HG02852 (cell line): Measurements from ENCODE around the gene MPL.

Source experiments
- ATAC-seq: cut with Tn5 transposase; IDR thresholded peaks from one replicate; pipeline ENCODE4 v1.9.1; 2021; ENCODE audit warnings: mild to moderate bottlenecking, moderate library complexity; ENCODE audit not compliant: unreplicated experiment

The MPL gene

DNA sequence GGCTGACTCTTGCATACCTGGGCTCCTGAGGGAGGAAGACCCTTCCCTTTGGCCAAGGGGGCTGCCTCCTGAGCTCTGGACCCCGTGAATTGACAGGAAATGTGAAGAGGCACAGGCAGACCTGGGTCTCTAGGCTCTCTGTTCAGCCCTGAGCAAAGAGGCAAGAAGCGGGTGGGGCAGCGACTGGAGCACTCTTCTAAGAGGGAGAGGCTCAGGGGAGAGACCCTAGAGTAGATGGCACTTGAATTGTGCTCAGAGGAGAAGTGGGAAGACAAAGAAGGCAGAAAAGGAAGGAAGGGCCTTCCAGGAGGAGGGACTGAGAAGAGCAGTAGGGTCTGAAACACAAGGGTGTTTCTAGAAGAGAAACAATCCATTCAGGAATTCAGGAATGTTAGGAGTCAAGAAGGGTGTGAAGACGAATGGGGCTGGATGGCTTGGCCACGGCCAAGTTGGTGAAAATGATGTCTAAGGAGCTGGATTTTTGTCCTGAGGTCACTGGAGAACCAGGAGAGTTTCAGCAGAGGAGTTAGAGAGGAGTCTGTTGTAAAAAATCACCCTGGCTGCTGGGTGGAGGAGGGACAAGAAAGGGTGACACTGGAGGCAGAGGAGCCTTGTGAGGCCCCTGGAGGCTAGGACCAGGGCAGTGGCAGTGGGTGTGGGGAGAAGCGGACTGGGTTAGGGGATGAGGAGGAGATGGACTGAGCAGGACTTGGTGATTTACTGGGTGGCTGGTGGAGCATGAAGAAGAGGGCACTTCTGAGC lies 31.5 kb upstream of the MPL start:
- no peak for ATAC-seq

DNA sequence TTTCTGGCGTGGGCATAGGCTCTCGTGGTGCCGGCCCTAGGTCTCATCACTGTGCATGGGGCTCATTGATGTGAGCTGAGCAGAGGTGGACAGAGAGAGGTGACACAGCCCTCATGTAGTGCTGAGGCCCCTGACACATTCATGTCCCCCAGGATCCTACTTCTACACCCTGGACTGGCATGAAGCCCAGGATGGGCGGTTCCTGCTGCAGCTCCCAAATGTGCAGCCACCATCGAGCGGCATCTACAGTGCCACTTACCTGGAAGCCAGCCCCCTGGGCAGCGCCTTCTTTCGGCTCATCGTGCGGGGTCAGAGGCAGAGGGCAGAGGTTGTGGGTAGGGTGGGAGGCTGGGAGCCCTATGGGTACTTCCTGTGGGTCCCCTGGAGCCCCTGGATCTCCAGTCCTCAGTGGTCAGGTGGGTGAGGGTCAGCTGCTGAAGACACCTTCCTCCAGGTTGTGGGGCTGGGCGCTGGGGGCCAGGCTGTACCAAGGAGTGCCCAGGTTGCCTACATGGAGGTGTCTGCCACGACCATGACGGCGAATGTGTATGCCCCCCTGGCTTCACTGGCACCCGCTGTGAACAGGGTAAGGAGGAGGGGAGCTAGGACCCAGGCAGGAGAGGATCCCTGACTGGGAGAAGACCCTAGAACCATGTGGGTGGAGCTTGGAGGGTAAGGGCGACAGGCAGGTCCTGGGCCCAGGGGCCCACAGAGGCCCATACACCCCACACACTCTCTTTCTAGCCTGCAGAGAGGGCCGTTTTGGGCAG lies 30.7 kb upstream of the MPL start:
- ATAC-seq, result no peak

DNA sequence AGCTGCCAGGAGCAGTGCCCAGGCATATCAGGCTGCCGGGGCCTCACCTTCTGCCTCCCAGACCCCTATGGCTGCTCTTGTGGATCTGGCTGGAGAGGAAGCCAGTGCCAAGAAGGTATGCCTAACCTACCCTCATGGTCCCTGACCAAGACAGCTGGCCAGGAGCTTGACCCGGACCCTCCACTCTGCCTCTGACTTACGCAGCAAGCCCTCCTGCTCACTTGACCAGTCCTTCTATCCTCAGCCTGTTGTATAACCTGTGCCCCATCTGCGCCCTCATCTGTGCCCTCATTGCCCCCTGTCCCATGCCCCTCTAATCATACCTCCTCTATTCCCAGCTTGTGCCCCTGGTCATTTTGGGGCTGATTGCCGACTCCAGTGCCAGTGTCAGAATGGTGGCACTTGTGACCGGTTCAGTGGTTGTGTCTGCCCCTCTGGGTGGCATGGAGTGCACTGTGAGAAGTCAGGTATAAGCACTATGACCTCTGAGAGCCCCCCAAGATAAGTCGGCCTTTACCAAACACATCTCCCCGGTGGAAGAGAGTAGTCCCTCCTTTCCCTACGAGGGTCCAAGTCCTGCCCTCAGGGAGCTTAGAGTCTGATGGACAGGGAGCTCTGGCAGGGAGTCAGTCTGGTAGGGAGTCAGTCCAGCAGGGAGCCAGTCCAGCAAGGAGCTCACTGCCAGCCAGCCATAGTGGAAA lies 30.0 kb upstream of the MPL start:
- no peak for ATAC-seq

DNA sequence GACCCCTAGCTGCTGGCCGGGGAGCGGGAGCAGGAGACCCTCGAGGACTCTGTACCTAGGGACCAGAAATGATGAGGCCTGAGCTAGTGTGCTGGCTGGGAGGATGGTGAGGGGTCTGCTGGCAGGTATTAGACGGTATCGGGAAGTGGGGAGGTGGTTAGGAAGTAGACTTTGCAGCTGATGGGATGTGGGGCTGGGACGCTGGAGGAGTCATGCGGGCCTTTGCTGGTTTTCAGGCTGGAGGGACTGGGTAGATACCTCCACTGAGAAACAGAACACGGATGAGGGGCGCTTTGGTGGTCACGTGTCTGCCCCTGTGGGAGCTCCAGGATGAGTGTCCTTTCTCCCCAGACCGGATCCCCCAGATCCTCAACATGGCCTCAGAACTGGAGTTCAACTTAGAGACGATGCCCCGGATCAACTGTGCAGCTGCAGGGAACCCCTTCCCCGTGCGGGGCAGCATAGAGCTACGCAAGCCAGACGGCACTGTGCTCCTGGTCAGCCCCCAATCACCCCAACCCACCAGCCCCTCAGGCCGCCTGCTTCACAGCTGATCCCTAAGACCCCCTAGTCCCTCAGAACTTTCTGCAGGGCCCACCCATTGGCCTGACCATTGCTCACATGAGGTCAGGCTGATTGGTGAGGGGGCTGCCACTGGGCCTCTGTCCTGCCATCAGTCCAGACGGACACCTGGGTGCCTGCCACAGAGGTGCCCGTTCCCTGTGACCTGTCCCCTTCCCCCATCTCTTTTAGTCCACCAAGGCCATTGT lies 28.8 kb upstream of the MPL start:
- no peak for ATAC-seq

DNA sequence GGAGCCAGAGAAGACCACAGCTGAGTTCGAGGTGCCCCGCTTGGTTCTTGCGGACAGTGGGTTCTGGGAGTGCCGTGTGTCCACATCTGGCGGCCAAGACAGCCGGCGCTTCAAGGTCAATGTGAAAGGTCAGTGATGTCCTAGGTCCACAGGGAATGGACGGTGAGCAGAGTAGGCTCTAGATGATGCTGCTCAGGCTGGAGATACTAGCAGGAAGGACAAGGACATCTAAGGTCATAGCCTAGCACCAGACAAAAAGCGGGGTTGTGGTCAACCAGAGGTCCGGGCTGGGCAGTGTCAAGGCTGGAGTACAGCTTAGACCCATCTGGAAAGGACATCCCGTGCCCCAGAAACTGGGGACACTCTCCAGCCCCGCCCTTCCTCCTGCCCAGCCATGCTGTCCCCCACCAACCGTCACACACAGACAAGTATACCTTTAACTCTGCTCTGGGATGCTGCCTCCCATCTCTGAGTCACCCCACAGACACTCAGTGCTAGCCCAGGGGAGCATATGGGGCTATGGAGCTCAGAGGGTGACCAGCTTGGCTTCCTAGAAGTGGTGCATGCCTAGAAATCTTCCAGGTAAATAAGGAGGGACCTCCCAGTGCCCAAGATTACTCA lies 28.1 kb upstream of the MPL start:
- ATAC-seq, result no peak

DNA sequence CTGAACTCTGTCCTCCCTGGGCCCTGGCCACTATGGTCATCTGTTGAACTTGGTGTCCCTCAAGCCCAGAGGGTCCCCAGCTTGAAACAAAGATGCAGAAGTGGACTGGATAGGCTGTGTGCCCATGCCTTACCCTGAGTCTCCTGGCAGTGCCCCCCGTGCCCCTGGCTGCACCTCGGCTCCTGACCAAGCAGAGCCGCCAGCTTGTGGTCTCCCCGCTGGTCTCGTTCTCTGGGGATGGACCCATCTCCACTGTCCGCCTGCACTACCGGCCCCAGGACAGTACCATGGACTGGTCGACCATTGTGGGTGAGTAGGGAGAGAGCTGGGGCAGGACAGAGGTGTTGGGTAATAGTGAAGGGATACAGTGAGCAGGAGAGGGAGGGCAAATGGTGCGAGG lies 26.1 kb upstream of the MPL start:
- no peak for ATAC-seq

DNA sequence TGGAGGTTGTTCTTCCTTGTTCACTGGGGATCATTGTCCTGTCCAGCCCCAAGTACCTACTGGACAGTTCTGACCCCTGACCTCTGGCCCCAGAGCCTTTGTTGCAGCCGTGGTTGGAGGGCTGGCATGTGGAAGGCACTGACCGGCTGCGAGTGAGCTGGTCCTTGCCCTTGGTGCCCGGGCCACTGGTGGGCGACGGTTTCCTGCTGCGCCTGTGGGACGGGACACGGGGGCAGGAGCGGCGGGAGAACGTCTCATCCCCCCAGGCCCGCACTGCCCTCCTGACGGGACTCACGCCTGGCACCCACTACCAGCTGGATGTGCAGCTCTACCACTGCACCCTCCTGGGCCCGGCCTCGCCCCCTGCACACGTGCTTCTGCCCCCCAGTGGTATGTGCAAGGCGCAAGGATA lies 25.4 kb upstream of the MPL start:
- no peak for ATAC-seq

DNA sequence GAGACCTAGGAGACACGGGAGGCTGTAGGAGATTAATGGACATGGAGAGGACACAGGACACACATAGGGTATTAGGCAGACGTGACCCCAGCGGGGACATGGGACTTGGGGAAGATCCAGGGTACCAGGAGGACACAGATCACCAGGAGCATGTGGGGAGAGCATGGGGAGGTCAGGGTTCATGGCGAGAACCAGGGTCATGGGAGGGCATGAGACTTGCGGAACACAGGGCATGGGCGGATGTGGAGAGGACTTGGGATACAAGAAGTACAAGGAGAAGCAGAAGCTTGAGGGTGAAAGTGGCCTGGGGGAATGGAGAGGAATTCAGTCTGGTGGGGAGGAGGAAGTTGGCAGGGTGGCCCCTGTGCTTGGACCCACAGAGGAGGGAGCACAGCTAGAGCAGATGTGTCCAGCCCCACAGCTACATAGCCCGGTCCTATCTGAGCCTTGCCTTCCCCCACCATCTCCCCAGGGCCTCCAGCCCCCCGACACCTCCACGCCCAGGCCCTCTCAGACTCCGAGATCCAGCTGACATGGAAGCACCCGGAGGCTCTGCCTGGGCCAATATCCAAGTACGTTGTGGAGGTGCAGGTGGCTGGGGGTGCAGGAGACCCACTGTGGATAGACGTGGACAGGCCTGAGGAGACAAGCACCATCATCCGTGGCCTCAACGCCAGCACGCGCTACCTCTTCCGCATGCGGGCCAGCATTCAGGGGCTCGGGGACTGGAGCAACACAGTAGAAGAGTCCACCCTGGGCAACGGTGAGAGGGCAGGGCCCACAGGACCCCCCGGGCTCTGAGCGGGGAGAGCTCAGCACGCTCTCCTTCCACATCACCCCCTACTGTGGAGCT lies 24.7 kb upstream of the MPL start:
- ATAC-seq, result no peak

DNA sequence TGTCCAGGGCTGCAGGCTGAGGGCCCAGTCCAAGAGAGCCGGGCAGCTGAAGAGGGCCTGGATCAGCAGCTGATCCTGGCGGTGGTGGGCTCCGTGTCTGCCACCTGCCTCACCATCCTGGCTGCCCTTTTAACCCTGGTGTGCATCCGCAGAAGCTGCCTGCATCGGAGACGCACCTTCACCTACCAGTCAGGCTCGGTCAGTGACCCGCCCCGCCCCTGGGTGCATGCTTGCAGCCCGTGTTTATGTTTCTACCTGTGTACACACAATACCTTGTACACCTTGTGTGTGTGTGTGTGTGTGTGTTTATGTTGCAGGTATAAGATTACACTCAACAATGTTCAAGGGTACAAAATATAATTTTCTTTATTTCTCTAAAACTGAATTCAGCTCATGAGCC lies 23.8 kb upstream of the MPL start:
- no peak for ATAC-seq

DNA sequence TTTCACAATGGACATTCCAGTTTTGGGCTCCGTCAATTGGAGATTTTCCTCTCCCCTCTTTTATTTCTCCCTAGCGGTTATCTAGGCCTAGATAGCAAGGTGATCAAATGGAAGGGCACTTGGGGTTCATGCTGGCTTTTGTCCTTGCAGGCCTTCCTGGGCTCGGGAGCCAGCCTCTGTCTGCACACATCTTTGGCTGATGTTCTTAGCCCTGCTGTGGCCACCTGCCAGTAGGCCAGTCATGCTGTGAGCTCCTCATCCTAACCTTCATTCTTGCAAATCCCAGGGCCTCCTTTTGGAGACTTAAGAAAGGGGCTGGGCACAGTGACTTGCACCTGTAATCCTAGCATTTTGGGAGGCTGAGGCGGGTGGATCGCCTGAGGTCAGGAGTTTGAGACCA lies 23.4 kb upstream of the MPL start:
- ATAC-seq, result no peak

DNA sequence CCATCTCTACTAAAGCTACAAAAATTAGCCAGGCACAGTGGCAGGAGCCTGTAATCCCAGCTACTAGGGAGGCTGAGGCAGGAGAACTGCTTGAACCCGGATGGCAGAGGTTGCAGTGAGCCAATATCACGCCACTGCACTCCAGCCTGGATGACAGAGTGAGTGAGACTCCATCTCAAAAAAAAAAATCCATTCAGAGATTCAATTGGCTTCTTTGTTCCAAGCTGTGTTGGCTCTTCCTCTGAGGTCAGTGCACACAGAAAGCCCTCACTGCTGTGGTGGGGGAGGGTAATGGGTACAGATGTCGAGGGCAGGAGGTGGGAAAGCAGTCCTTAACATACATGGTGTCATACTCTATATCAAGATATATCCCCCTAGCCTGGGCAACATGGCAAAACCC lies 22.1 kb upstream of the MPL start:
- ATAC-seq, result no peak

DNA sequence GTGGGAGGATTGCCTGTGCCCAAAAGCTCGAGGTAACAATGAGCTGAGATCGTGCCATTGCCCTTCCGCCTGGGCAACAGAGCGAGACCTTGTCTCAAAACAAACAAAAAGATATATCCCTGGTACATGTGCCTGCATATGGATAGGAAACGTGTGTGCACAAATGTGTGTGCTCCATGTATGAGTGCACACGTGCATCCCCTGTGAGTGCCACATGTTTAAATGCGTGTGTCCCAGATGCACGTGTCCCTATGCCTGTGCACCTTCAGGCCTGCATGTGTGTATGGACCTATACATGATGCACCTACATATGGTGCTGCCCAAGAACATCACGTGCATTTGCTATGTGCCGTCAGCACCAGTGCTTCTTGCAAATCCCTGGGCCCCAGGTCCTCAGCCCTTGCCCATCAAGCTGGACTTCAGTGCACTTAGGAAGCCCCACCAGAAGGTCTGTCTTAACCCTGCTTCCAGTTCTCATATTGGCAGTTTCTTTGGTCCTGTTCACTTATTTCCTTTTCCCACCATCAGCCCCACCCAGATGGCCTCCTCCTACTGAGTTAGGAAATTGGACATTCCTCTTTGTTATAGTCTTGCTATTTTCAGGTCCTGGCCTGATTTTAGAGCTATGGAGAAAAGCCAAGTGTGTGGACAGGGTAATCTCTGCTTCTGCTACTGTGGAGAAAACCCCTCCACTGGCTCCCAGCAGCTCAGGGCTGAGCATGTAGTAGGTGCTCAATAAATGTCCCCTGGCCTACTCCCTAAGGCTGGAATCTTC lies 21.5 kb upstream of the MPL start:
- no peak for ATAC-seq

DNA sequence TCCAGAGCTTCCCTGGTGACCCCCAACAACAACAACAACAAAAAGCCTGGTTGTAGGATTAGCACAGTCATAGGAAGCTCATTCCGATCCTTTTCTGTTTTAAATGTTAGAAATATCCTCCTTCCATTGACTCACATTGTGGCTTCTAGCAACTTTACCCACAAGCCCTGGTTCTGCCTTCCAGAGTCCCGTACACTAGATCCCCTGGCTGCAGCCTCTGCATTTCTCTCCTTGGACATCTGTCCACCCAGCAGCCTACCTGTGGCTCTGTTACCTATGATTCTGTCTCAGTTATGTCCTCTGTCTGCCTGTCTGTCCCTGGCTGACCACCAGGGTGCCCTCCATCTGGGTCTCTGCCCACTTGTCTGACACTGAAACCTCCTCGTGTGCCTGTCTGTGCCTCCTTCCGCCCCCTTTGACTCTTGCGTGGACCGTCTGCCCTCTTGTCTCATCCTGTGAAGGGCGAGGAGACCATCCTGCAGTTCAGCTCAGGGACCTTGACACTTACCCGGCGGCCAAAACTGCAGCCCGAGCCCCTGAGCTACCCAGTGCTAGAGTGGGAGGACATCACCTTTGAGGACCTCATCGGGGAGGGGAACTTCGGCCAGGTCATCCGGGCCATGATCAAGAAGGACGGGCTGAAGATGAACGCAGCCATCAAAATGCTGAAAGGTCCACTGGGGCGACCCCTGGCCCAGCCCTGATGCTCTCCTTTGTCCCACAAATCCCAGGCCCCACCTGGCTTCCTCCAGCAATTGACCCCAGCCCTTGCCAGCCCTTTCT lies 20.7 kb upstream of the MPL start:
- no peak for ATAC-seq

DNA sequence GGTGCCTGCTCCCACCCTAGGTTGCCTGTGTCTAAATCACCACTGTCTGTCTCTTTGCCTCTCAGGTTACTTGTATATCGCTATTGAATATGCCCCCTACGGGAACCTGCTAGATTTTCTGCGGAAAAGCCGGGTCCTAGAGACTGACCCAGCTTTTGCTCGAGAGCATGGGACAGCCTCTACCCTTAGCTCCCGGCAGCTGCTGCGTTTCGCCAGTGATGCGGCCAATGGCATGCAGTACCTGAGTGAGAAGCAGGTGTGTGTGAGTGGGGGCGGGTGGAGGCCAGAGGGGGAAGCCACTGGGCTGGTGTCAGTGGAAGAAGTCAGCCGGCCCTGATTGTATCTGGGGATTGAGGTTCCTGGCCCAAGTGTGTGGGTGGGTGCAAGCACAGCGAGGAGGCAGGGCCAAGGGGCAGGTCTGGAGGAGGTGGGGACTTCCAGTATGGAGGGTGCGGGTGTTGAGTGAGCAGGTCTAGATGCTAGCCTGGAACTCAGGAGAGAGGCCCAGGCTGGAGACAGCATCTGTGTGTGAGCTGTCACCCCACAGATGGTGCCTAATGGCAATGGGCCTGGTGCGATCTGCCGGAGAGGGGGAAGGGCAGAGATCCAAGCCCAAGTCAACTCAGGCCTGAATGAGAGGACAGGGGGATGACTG lies 19.7 kb upstream of the MPL start:
- ATAC-seq, result no peak

DNA sequence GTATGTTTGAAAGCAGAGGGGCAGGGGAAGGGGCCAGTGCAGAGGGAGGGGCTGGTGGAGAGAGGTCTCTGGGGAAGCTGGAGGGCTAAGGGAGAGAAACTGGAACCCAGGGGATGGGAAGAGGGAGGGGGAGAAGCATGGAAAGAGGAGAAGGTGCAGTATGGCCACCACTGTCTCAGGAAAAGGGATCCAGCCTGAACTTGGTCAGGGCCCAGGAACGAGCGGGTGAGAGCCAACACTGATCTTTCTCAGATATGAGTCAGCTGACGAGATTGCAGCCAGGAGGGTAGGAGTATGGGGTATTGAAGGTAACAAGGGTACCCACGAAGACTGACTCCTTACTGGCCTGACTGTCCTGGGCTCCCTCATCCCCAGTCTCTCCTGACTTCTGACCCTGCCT lies 18.8 kb upstream of the MPL start:
- no peak for ATAC-seq

DNA sequence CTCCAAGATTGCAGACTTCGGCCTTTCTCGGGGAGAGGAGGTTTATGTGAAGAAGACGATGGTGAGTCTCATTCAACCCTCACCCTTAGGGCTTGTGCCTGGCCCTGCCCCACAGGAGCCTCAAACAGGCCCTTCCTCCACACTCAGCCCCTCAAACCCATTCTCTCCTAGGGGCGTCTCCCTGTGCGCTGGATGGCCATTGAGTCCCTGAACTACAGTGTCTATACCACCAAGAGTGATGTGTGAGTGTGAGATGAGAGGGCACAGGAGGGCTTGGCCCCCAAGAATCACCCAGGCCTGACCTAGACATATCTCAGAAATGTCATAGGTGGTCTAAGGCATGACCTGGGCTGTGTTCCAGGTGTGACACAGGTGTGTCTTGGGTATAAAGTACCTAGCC lies 18.3 kb upstream of the MPL start:
- no peak for ATAC-seq

DNA sequence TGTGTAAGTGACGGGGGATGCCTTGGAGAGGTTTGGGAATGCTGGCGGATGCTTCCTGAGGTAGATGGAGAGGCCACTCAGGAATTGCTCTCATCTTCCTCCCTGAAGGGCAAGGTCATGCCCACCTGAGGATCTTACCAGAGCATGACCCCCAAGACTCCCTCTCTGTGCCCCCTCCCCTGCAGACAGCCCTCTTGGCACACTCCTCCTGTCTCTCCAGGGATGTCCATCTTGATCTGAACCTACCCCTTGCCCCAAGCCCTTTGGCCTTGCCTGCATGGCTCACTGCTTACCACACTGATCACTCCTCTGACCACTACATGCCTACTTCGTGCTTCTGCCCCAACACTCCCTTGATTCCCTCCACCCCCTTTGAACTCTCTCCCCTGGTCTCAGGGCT lies 17.9 kb upstream of the MPL start:
- ATAC-seq, result no peak
